MM.1S (cell line): Measurements from ENCODE around the gene BPIFA1.

ENCODE experiments used
- CTCF ChIP-seq: fragments of 300-600 bp; sonication (generic); IDR thresholded peaks from 2 replicates; pipeline ENCODE4 v1.5.1; 2016; ENCODE audit warnings: antibody characterized with exemption, low read length, mixed read lengths
- EZH2phosphoT487 ChIP-seq: fragments of 300-600 bp; sonication (generic); IDR thresholded peaks from 2 replicates; pipeline ENCODE4 v1.6.1; 2018; ENCODE audit warnings: antibody characterized with exemption, low read length

DNA sequence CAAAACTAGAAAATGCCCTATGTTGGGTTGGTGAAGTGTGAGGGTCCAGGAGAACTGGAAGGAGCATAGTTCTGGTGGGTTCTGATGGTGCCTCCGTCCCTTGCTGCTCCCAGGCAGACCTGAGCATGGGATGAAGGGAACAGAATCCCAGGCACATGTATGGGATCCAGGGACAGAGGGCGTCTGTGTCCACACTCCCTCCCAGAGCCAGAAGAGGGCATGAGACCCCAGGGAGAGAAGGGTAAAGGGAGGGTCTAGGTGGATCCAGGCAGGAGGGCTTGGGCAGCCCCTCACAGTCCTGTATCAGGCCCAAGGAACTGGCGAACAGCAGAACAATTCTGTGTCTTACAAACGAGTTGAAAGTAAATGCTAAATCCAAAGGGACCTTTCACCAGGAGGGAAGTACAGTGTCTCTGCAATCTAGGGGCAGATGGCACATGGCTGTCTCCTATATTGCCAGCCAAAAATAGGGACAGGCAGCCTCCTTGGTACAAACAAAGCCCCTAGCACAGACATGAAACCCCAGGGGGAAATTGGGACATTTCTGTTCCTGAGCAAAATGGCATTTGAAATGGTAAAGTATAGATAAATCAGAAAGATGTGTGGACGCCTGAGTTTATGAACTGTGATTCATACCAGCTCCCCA is 2.5 kb upstream of the BPIFA1 start:
- no peak for TF ChIP-seq CTCF
- TF ChIP-seq EZH2phosphoT487, result no peak
